GM12878 (cell line): Measurements from ENCODE around the gene SEPTIN5. TPM values are rescaled to one million over a fixed set of nuclear protein-coding genes. Genes with fewer than 3 reads are reported as not detected.

ENCODE experiments used
- ATAC-seq: fragments of 200-7000 bp; cut with Tn5 transposase; 3 replicates; pipeline ENCODE4 v1.9.1; 2020; ENCODE audit warnings: mild to moderate bottlenecking, moderate library complexity
- BruUV-seq: library from RNA; stranded (reverse); fragments of 400-500 nt; replicated peaks from 2 replicates; lab custom pipeline; 2021; lab: Mats Ljungman, UMichigan
- CTCF ChIA-PET: fragments of 300-600 bp; sonication (Branson Sonifier 250); formaldehyde crosslinking; extraction: SDS; loops from one replicate; lab custom pipeline; 2021; ENCODE audit warnings: inconsistent platforms; lab: Yijun Ruan, JAX
- POLR2A ChIA-PET: fragments of 350-600 bp; formaldehyde crosslinking; extraction: SDS; loops from one replicate; lab custom pipeline; 2021; ENCODE audit warnings: inconsistent platforms; lab: Charles Lee
- RAD21 ChIA-PET: fragments of 300-600 bp; sonication (Branson Sonifier 250); formaldehyde crosslinking; loops from one replicate; lab custom pipeline; 2023; ENCODE audit warnings: antibody characterized with exemption; ENCODE audit not compliant: unreplicated experiment; lab: Charles Lee
- SMC1A ChIA-PET: fragments of 300-600 bp; sonication (Branson Sonifier 250); formaldehyde crosslinking; loops from one replicate; lab custom pipeline; 2023; ENCODE audit not compliant: unreplicated experiment, uncharacterized antibody; lab: Charles Lee
- DNase-seq: peaks from one replicate; pipeline ENCODE4 v3.0.0-alpha.2; 2011; ENCODE audit warnings: low read depth, low spot score
- FAIRE-seq: peaks from 3 replicates; lab custom pipeline; 2011; peaks lifted over from hg19 to GRCh38; lab: Jason Lieb, UNC
- H2AFZ ChIP-seq: 2 replicates; pipeline ENCODE4 v1.6.0; 2011; ENCODE audit warnings: low read depth, low read length, control low read depth; ENCODE audit not compliant: control insufficient read depth
- H3K27ac ChIP-seq: 2 replicates; pipeline ENCODE4 v1.5.1; 2011; ENCODE audit warnings: control low read depth; ENCODE audit not compliant: control insufficient read depth, insufficient read depth
- H3K27me3 ChIP-seq, 2 experiments: replicated peaks in 1 of 2; 2 replicates each; pipeline versions ENCODE4 v1.6.0 to v1.6.1; 2011; ENCODE audit warnings: low read length in 1 of 2; ENCODE audit not compliant: control insufficient read depth in 2 of 2, insufficient read depth in 2 of 2
- H3K36me3 ChIP-seq, 2 experiments: 2 replicates each; pipeline ENCODE4 v1.5.1; 2011; ENCODE audit warnings: low read length in 1 of 2; ENCODE audit not compliant: control insufficient read depth in 2 of 2, insufficient read depth in 2 of 2
- H3K4me1 ChIP-seq: 2 replicates; pipeline ENCODE4 v1.6.1; 2011; ENCODE audit warnings: mild to moderate bottlenecking, low read length, moderate library complexity, mixed read lengths; ENCODE audit not compliant: control insufficient read depth, insufficient read depth
- H3K4me2 ChIP-seq: 2 replicates; pipeline ENCODE4 v1.6.0; 2011; ENCODE audit warnings: control low read depth; ENCODE audit not compliant: control insufficient read depth, insufficient read depth
- H3K4me3 ChIP-seq: fragments of 200-600 bp; sonication (generic); 2 replicates; pipeline ENCODE4 v1.5.1; 2016
- H3K79me2 ChIP-seq: 2 replicates; pipeline ENCODE4 v1.6.0; 2011; ENCODE audit warnings: low read length; ENCODE audit not compliant: control insufficient read depth, insufficient read depth
- H3K9ac ChIP-seq: 2 replicates; pipeline ENCODE4 v1.8.0; 2011; ENCODE audit warnings: low read length, control low read depth, mixed read lengths; ENCODE audit not compliant: control insufficient read depth, insufficient read depth
- H3K9me3 ChIP-seq: replicated peaks from 3 replicates; pipeline ENCODE4 v1.5.1; 2011; ENCODE audit warnings: mild to moderate bottlenecking, low read length; ENCODE audit not compliant: control insufficient read depth, insufficient read depth
- H4K20me1 ChIP-seq: 2 replicates; pipeline ENCODE4 v1.6.0; 2011; ENCODE audit not compliant: control insufficient read depth, insufficient read depth
- ASH2L ChIP-seq: fragments of 300-600, 200-600 bp; sonication (generic); IDR thresholded peaks from 2 replicates; pipeline ENCODE4 v1.6.1; 2017; ENCODE audit warnings: low read depth, mild to moderate bottlenecking, borderline replicate concordance
- BMI1 ChIP-seq: fragments of 450-650 bp; IDR thresholded peaks from 2 replicates; pipeline ENCODE4 v1.6.1; 2016; ENCODE audit warnings: mild to moderate bottlenecking, moderate library complexity, borderline replicate concordance
- CREM ChIP-seq: IDR thresholded peaks from 2 replicates; pipeline ENCODE4 v1.6.1; 2014; ENCODE audit warnings: antibody characterized with exemption, low read depth
- EGR1 ChIP-seq, 2 experiments: IDR thresholded peaks; 1 replicate in 1 of 2; 2 replicates in 1 of 2; pipeline ENCODE4 v1.6.1; 2011 to 2012; ENCODE audit warnings: low read depth in 2 of 2, low read length in 2 of 2, borderline replicate concordance in 1 of 2, mild to moderate bottlenecking in 1 of 2, moderate library complexity in 1 of 2
- LARP7 ChIP-seq: fragments of 450-650 bp; IDR thresholded peaks from 2 replicates; pipeline ENCODE4 v1.6.1; 2017; ENCODE audit warnings: mild to moderate bottlenecking
- MEF2A ChIP-seq: IDR thresholded peaks from 2 replicates; pipeline ENCODE4 v1.6.1; 2011; ENCODE audit warnings: low read depth, mild to moderate bottlenecking, low read length, moderate library complexity; ENCODE audit not compliant: insufficient read depth
- MYB ChIP-seq: fragments of 150-350 bp; IDR thresholded peaks from 2 replicates; pipeline ENCODE4 v1.6.1; 2014; ENCODE audit warnings: mild to moderate bottlenecking, low read depth, low read length, borderline replicate concordance
- RFX5 ChIP-seq: IDR thresholded peaks from 2 replicates; pipeline ENCODE4 v1.6.1; 2011; ENCODE audit warnings: low read depth, low read length, improper control_type of control experiment
- SKIL ChIP-seq: fragments of 450-650 bp; IDR thresholded peaks from 2 replicates; pipeline ENCODE4 v1.6.1; 2017; ENCODE audit warnings: mild to moderate bottlenecking, low read depth, inconsistent platforms; ENCODE audit not compliant: poor library complexity, severe bottlenecking
- SREBF1 ChIP-seq: IDR thresholded peaks from 2 replicates; pipeline ENCODE4 v1.6.1; 2012; ENCODE audit warnings: mild to moderate bottlenecking, low read length
- ZNF207 ChIP-seq: fragments of 450-650 bp; IDR thresholded peaks from 2 replicates; pipeline ENCODE4 v1.6.1; 2014; ENCODE audit warnings: antibody characterized with exemption, mild to moderate bottlenecking, borderline replicate concordance
- WGBS: methylation state at CpG from one replicate; pipeline ENCODE4 v1.1.6; 2016; ENCODE audit warnings: low lambda C conversion rate; ENCODE audit not compliant: insufficient replicate concordance, insufficient coverage; ENCODE audit errors: missing lambda C conversion rate; 5-methylcytosine and 5-hydroxymethylcytosine counted together
- in situ Hi-C: fragments of 300-500 bp; cut with MboI; formaldehyde crosslinking; loops from 9 replicates; pipeline ENCODE4 v1.14.3; 2018; ENCODE audit warnings: mixed read lengths
- intact Hi-C: fragments of 100-400 bp; cut with micrococcal nuclease; formaldehyde crosslinking; loops from one replicate; pipeline ENCODE4 v1.14.2; 2022; ENCODE audit not compliant: unreplicated experiment
- polyA plus RNA-seq, 11 experiments: library from polyadenylated mRNA; depleted of rRNA in 4 of 11; unstranded in 6 of 11; stranded (reverse) in 5 of 11; fragments of >200 nt; fragmentation: Nextera tagmentation in 4 of 11; fragmentation: Illumina TruSeq in 1 of 11; extraction: Ambion mirVana in 4 of 11; extraction: Trizol in 1 of 11; gene quantifications; 1 replicate in 1 of 11; 2 replicates in 10 of 11; pipeline versions ENCODE4 v1.2.1 to v1.2.3, GENCODE V29; 2011 to 2016; ENCODE audit warnings: inconsistent platforms in 2 of 11, missing spikeins in 2 of 11, low read depth in 1 of 11
- total RNA-seq, 4 experiments: library from RNA; depleted of rRNA in 3 of 4; stranded (reverse); fragments of >200 nt in 3 of 4; fragmentation: Illumina TruSeq in 1 of 4; extraction: Trizol in 1 of 4; gene quantifications; 2 replicates each; pipeline versions ENCODE4 v1.2.1 to v1.2.3, GENCODE V29; 2013 to 2021
- TF ChIP-seq, protein P1 (sequence below): fragments of 450-650 bp; IDR thresholded peaks from 2 replicates; pipeline ENCODE4 v1.6.1; 2016; ENCODE audit warnings: mild to moderate bottlenecking
- TF ChIP-seq, protein P2 (sequence below): fragments of 450-650 bp; IDR thresholded peaks from 2 replicates; pipeline ENCODE4 v1.6.1; 2017; ENCODE audit warnings: borderline replicate concordance

Gene SEPTIN5
- total and polyA plus RNA-seq, 10 of the 15 experiments (the other 5 are each of a cell fraction or from before 2014, with no cell fraction given) = 0.13 to 1.1 (median 0.34) TPM; not detected in 5

GRCh38 chr22:19719050-19719482 is 4.8 kb downstream of the SEPTIN5 start:
- peaks cover 4 to 6% of the 10 kb centered on the region in 2 experiments; a peak in 3 of 4 replicates for H3K27me3 ChIP-seq

GRCh38 chr22:19719488-19720021 is 5.3 kb downstream of the SEPTIN5 start:
- Histone ChIP-seq H3K27ac (no peak overlapping the region), H3K36me3 (no peaks in the 10 kb centered on the region), H2AFZ (no peak overlapping the region), H3K4me1 (peaks cover 9% of the 10 kb centered on the region), H4K20me1 (no peaks in the 10 kb centered on the region), H3K9me3 (no peaks in the 10 kb centered on the region; the same call in 2 of the 3 replicates), H3K4me3 (no peak overlapping the region), H3K79me2 (no peaks in the 10 kb centered on the region), H3K27me3 (peaks cover 6% of the 10 kb centered on the region in 2 experiments; a peak in 3 of 4 replicates), H3K4me2 (no peak overlapping the region), H3K9ac (no peak overlapping the region)
- CTCF ChIA-PET = no interaction called here
- ATAC-seq = no peak
- in situ Hi-C loops (no loop called here), intact Hi-C loops (no loop called here)
- POLR2A ChIA-PET = no interaction called here
- SMC1A ChIA-PET = no interaction called here
- RAD21 ChIA-PET = no interaction called here
- no peak for FAIRE-seq
- 75% methylated on average over 12 of the region's 12 CpGs for WGBS
- DNase-seq = no peak
- BruUV-seq = no TSS peak
- no peak for TF ChIP-seq MYB
- TF ChIP-seq CREM = no peak
- TF ChIP-seq BMI1 = no peak
- TF ChIP-seq, protein P1, sequence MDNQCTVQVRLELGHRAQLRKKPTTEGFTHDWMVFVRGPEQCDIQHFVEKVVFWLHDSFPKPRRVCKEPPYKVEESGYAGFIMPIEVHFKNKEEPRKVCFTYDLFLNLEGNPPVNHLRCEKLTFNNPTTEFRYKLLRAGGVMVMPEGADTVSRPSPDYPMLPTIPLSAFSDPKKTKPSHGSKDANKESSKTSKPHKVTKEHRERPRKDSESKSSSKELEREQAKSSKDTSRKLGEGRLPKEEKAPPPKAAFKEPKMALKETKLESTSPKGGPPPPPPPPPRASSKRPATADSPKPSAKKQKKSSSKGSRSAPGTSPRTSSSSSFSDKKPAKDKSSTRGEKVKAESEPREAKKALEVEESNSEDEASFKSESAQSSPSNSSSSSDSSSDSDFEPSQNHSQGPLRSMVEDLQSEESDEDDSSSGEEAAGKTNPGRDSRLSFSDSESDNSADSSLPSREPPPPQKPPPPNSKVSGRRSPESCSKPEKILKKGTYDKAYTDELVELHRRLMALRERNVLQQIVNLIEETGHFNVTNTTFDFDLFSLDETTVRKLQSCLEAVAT = no peak
- TF ChIP-seq RFX5 = no peak
- TF ChIP-seq, protein P2, sequence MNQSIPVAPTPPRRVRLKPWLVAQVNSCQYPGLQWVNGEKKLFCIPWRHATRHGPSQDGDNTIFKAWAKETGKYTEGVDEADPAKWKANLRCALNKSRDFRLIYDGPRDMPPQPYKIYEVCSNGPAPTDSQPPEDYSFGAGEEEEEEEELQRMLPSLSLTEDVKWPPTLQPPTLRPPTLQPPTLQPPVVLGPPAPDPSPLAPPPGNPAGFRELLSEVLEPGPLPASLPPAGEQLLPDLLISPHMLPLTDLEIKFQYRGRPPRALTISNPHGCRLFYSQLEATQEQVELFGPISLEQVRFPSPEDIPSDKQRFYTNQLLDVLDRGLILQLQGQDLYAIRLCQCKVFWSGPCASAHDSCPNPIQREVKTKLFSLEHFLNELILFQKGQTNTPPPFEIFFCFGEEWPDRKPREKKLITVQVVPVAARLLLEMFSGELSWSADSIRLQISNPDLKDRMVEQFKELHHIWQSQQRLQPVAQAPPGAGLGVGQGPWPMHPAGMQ = no peak
- TF ChIP-seq SKIL = no peak
- TF ChIP-seq LARP7 = no peak
- no peak for TF ChIP-seq ZNF207
- TF ChIP-seq ASH2L = no peak

More at GRCh38 chr22:19719050-19719482, 4.8 kb downstream of the SEPTIN5 start:
- no peak for ATAC-seq
- RAD21 ChIA-PET = no interaction called here
- Histone ChIP-seq H3K79me2 (no peaks in the 10 kb centered on the region), H3K36me3 (no peaks in the 10 kb centered on the region), H3K4me2 (peak overlapping the region; percentile 84), H3K4me1 (peaks cover 9% of the 10 kb centered on the region), H3K4me3 (no peak overlapping the region), H3K9ac (no peak overlapping the region), H2AFZ (no peak overlapping the region), H3K9me3 (no peaks in the 10 kb centered on the region; the same call in 2 of the 3 replicates), H4K20me1 (no peaks in the 10 kb centered on the region), H3K27ac (no peak overlapping the region)
- BruUV-seq = no TSS peak
- intact Hi-C loops (no loop called here), in situ Hi-C loops (no loop called here)
- DNase-seq = no peak
- no peak for FAIRE-seq
- TF ChIP-seq SREBF1 (no peak), MEF2A (peak; percentile 67), EGR1 (IDR thresholded peaks at IDR 0.05; ENCODE audit: borderline replicate concordance in 1 of 2, low read depth in 2 of 2, low read length in 2 of 2) (peak in 1 of 2 experiments; percentile 80; a peak in 2 of 3 replicates)
- POLR2A ChIA-PET = no interaction called here
- CTCF ChIA-PET = no interaction called here
- 16% methylated on average over 12 of the region's 31 CpGs for WGBS
- SMC1A ChIA-PET = no interaction called here
